DOHH2 (cell line): ENCODE measurements around the gene VPS37D.
"Not testable (repeated sequence)": the region's sequence is repeated elsewhere in the genome, so short reads cannot be mapped to it uniquely, and the experiment has no call there.

ENCODE experiments used
- EZH2phosphoT487 ChIP-seq: fragments of 200-600 bp; sonication (generic); IDR thresholded peaks from 2 replicates; pipeline ENCODE4 v1.6.1; 2017; ENCODE audit warnings: borderline replicate concordance, mild to moderate bottlenecking, antibody characterized with exemption, low read length, moderate library complexity, mixed read lengths
- TF ChIP-seq, protein P1 (sequence below): fragments of 200-600 bp; sonication (generic); IDR thresholded peaks from one replicate; pipeline ENCODE4 v1.5.1; 2014; ENCODE audit warnings: antibody characterized with exemption, mild to moderate bottlenecking, low read depth, low read length; ENCODE audit not compliant: poor library complexity, severe bottlenecking

GRCh38 chr7:73655309-73655708 lies 12.3 kb upstream of the VPS37D start:
- TF ChIP-seq, protein P1, sequence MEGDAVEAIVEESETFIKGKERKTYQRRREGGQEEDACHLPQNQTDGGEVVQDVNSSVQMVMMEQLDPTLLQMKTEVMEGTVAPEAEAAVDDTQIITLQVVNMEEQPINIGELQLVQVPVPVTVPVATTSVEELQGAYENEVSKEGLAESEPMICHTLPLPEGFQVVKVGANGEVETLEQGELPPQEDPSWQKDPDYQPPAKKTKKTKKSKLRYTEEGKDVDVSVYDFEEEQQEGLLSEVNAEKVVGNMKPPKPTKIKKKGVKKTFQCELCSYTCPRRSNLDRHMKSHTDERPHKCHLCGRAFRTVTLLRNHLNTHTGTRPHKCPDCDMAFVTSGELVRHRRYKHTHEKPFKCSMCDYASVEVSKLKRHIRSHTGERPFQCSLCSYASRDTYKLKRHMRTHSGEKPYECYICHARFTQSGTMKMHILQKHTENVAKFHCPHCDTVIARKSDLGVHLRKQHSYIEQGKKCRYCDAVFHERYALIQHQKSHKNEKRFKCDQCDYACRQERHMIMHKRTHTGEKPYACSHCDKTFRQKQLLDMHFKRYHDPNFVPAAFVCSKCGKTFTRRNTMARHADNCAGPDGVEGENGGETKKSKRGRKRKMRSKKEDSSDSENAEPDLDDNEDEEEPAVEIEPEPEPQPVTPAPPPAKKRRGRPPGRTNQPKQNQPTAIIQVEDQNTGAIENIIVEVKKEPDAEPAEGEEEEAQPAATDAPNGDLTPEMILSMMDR: not testable (repeated sequence)
- TF ChIP-seq EZH2phosphoT487: not testable (repeated sequence)
